Activated naive CD4-positive, alpha-beta T cell treated with anti-CD3 and anti-CD28 coated beads, Interleukin-2, amount 50 U/mL, for 72 hours (primary cell): ENCODE data around the gene TTC6. TPM values are rescaled to one million over a fixed set of nuclear protein-coding genes. Genes with fewer than 3 reads are reported as not detected.

Source experiments
- ATAC-seq, 2 donors: fragments of 150-1000 bp; cut with Tn5 transposase; 2 replicates each; pipeline ENCODE4 v1.10.0; 2021; ENCODE audit warnings: mild to moderate bottlenecking in 2 of 2, moderate library complexity in 2 of 2
- DNase-seq, 2 donors: peaks; one replicate each; pipeline ENCODE4 v3.0.0; 2021 to 2022; ENCODE audit warnings: low spot score in 2 of 2
- H3K27ac Mint-ChIP-seq, 2 donors: one replicate each; pipeline ENCODE4 v1.8.0; 2022; ENCODE audit warnings: mild to moderate bottlenecking in 2 of 2, mixed read lengths in 2 of 2
- H3K36me3 Mint-ChIP-seq, 2 donors: one replicate each; pipeline ENCODE4 v1.8.0; 2022; ENCODE audit warnings: mixed read lengths in 2 of 2
- H3K9me3 Mint-ChIP-seq, 2 donors: one replicate each; pipeline ENCODE4 v1.8.0; 2022; ENCODE audit warnings: mixed read lengths in 2 of 2
- total RNA-seq, 2 donors: library from RNA; stranded (reverse); gene quantifications; one replicate each; pipeline ENCODE4 v1.2.3, GENCODE V29; 2022

The TTC6 gene
- total RNA-seq, 2 donors from 2014 or later, result not detected

- DNase-seq, result no peak
- peaks cover 19 to 44% of the 10 kb centered on the region in 2 donors for H3K36me3 Mint-ChIP-seq
- H3K27ac Mint-ChIP-seq, result no peak overlapping the region
- ATAC-seq, result no peak
- H3K9me3 Mint-ChIP-seq, result peaks cover 4 to 14% of the 10 kb centered on the region in 2 donors
Observed at GRCh38 chr14:37601865-37602264, 6.4 kb downstream of the TTC6 start.

GRCh38 chr14:37602605-37603453 lies 7.4 kb downstream of the TTC6 start:
- Mint-ChIP-seq H3K9me3 (peaks cover 4 to 14% of the 10 kb centered on the region in 2 donors), H3K36me3 (peaks cover 16 to 40% of the 10 kb centered on the region in 2 donors), H3K27ac (no peak overlapping the region)
- no peak for ATAC-seq
- DNase-seq, result no peak

GRCh38 chr14:37603688-37604251 lies 8.3 kb downstream of the TTC6 start:
- H3K36me3 Mint-ChIP-seq, result peaks cover 14 to 34% of the 10 kb centered on the region in 2 donors
- peaks cover 4 to 13% of the 10 kb centered on the region in 2 donors for H3K9me3 Mint-ChIP-seq
- no peak overlapping the region for H3K27ac Mint-ChIP-seq
- ATAC-seq, result no peak
- no peak for DNase-seq

GRCh38 chr14:37606678-37607077 lies 11.2 kb downstream of the TTC6 start:
- DNase-seq, result no peak
- ATAC-seq, result no peak
- Mint-ChIP-seq H3K27ac (no peak overlapping the region), H3K9me3 (peaks cover 14% of the 10 kb centered on the region in 2 donors), H3K36me3 (peaks cover 13 to 42% of the 10 kb centered on the region in 2 donors)

- peaks cover 7 to 38% of the 10 kb centered on the region in 2 donors for H3K36me3 Mint-ChIP-seq
- no peak for ATAC-seq
- peaks cover 10 to 20% of the 10 kb centered on the region in 2 donors for H3K9me3 Mint-ChIP-seq
- no peak for DNase-seq
- H3K27ac Mint-ChIP-seq, result no peak overlapping the region
Observed at GRCh38 chr14:37608649-37609048, 13.2 kb downstream of the TTC6 start.

- DNase-seq, result no peak
- no peak overlapping the region for H3K27ac Mint-ChIP-seq
- H3K36me3 Mint-ChIP-seq, result peaks cover 12 to 38% of the 10 kb centered on the region in 2 donors
- peaks cover 16 to 28% of the 10 kb centered on the region in 2 donors for H3K9me3 Mint-ChIP-seq
- ATAC-seq, result no peak
Observed at GRCh38 chr14:37610945-37611523, 15.6 kb downstream of the TTC6 start.

- DNase-seq (no peak), ATAC-seq (no peak)
- peaks cover 13 to 29% of the 10 kb centered on the region in 2 donors for H3K36me3 Mint-ChIP-seq
- H3K9me3 Mint-ChIP-seq, result peaks cover 15 to 32% of the 10 kb centered on the region in 2 donors
- H3K27ac Mint-ChIP-seq, result no peak overlapping the region
Observed at GRCh38 chr14:37615582-37616289, 20.3 kb downstream of the TTC6 start.

- Mint-ChIP-seq H3K27ac (no peak overlapping the region), H3K36me3 (peaks cover 10 to 20% of the 10 kb centered on the region in 2 donors), H3K9me3 (peaks cover 8 to 24% of the 10 kb centered on the region in 2 donors)
- no peak for ATAC-seq
- no peak for DNase-seq
Observed at GRCh38 chr14:37616853-37617252, 21.4 kb downstream of the TTC6 start.

GRCh38 chr14:37617864-37618365 lies 22.5 kb downstream of the TTC6 start:
- peaks cover 15 to 19% of the 10 kb centered on the region in 2 donors for H3K36me3 Mint-ChIP-seq
- ATAC-seq, result no peak
- H3K27ac Mint-ChIP-seq, result no peak overlapping the region
- DNase-seq, result no peak
- H3K9me3 Mint-ChIP-seq, result peaks cover 8 to 20% of the 10 kb centered on the region in 2 donors

- ATAC-seq (no peak), DNase-seq (no peak)
- Mint-ChIP-seq H3K36me3 (peaks cover 15 to 19% of the 10 kb centered on the region in 2 donors), H3K27ac (no peak overlapping the region), H3K9me3 (peaks cover 8 to 20% of the 10 kb centered on the region in 2 donors)
Observed at GRCh38 chr14:37618498-37619028, 23.1 kb downstream of the TTC6 start.

GRCh38 chr14:37620856-37621255 lies 25.4 kb downstream of the TTC6 start:
- no peak for ATAC-seq
- no peak for DNase-seq
- peaks cover 5 to 13% of the 10 kb centered on the region in 2 donors for H3K9me3 Mint-ChIP-seq
- no peak overlapping the region for H3K27ac Mint-ChIP-seq
- peaks cover 11 to 19% of the 10 kb centered on the region in 2 donors for H3K36me3 Mint-ChIP-seq

- ATAC-seq (no peak), DNase-seq (no peak)
- peaks cover 5 to 13% of the 10 kb centered on the region in 2 donors for H3K36me3 Mint-ChIP-seq
- peaks cover 0 to 9% of the 10 kb centered on the region in 2 donors for H3K9me3 Mint-ChIP-seq
- H3K27ac Mint-ChIP-seq, result no peak overlapping the region
Observed at GRCh38 chr14:37622231-37622923, 26.9 kb downstream of the TTC6 start.

- DNase-seq (no peak), ATAC-seq (no peak)
- peaks cover 0 to 4% of the 10 kb centered on the region in 2 donors for H3K9me3 Mint-ChIP-seq
- H3K36me3 Mint-ChIP-seq, result peaks cover 5 to 13% of the 10 kb centered on the region in 2 donors
- no peak overlapping the region for H3K27ac Mint-ChIP-seq
Observed at GRCh38 chr14:37623426-37623951, 28.1 kb downstream of the TTC6 start.

- ATAC-seq, result no peak
- H3K27ac Mint-ChIP-seq, result no peak overlapping the region
- peaks cover 5 to 13% of the 10 kb centered on the region in 2 donors for H3K36me3 Mint-ChIP-seq
- no peaks in the 10 kb centered on the region for H3K9me3 Mint-ChIP-seq
- no peak for DNase-seq
Observed at GRCh38 chr14:37623971-37624370, 28.5 kb downstream of the TTC6 start.
